Measurements from ENCODE around the gene REN.

DNA sequence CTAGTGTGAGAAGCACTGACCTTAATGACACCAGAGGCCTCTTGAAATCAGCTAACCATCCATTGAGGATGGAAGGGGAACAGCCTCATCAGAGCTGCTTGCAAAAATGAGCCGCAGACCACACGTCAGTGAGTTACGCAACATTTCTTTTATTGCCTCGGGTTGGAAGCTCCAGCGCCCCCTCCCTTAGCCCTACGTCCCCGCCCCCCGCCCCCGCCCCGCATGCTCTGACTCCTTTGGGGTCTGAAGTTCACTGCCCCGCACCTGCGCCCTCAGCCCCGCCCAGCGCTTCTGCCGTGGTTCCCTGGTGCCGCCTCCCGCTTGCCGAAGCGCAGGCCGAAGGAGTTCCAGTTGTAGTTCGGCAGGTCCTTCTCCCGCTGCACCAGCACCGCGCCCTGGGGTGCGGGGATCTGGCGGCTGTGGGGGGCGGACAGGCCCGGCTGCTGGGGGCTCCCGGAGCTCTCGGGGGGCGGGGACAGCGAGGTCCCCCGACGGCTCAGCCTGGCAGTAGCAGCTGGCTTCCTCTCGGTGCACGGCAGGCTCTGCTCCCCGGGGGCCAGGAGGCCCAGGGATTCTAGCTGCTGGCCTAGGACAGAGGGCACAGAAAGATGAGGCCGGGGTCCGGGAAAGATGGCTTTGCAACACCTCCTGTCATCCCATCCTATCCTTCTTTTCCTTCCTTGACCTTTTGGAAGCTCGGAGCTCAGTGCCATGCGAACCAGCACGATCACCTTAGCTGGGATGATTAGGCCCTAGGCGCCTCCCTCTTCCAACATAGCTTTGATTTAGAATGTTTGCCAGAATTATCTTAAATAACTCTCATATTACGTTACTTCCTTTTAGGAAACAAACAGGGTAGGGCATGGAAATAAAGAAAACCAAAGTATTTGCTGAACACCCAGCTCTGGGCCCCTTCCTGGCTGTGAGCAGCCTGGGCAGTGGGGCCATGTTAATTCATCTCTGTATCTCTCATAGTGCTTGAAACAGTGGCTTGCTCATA is 24.4 kb upstream of the REN start:
- TF ChIP-seq, protein P1, sequence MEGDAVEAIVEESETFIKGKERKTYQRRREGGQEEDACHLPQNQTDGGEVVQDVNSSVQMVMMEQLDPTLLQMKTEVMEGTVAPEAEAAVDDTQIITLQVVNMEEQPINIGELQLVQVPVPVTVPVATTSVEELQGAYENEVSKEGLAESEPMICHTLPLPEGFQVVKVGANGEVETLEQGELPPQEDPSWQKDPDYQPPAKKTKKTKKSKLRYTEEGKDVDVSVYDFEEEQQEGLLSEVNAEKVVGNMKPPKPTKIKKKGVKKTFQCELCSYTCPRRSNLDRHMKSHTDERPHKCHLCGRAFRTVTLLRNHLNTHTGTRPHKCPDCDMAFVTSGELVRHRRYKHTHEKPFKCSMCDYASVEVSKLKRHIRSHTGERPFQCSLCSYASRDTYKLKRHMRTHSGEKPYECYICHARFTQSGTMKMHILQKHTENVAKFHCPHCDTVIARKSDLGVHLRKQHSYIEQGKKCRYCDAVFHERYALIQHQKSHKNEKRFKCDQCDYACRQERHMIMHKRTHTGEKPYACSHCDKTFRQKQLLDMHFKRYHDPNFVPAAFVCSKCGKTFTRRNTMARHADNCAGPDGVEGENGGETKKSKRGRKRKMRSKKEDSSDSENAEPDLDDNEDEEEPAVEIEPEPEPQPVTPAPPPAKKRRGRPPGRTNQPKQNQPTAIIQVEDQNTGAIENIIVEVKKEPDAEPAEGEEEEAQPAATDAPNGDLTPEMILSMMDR (IDR thresholded peaks at IDR 0.05) = no peak
- TF ChIP-seq EP300 (IDR thresholded peaks at IDR 0.05) = no peak

All from ovary (tissue), 3 donors.